ENCODE measurements around the gene PRPF38A. TPM values are rescaled to one million over a fixed set of nuclear protein-coding genes. Genes with fewer than 3 reads are reported as not detected.

PRPF38A gene
- total and polyA plus RNA-seq, 4 donors: 5.9 to 10.3 (median 8.6) TPM

GRCh38 chr1:52455686-52456085 is 51.3 kb downstream of the PRPF38A start:
- Histone ChIP-seq H3K4me1 (ENCODE audit: control insufficient read depth in 4 of 4, insufficient read depth in 4 of 4, low read length in 3 of 4) (no peaks in the 10 kb centered on the region), H3K36me3 (ENCODE audit: control insufficient read depth in 4 of 4, insufficient read depth in 3 of 4, low read depth in 1 of 4, low read length in 3 of 4) (peaks cover 0 to 6% (median 2%) of the 10 kb centered on the region in 4 donors), H3K9ac (ENCODE audit: low read depth in 1 of 2, low read length in 2 of 2) (no peak overlapping the region), H3K9me3 (ENCODE audit: control insufficient read depth in 4 of 4, low read length in 3 of 4) (no peaks in the 10 kb centered on the region), H3K27me3 (ENCODE audit: control insufficient read depth in 4 of 4, insufficient read depth in 4 of 4, low read length in 3 of 4) (no peaks in the 10 kb centered on the region), H3K4me3 (ENCODE audit: low read depth in 1 of 3, low read length in 3 of 3) (no peak overlapping the region), H3K27ac (ENCODE audit: low read depth in 1 of 2, low read length in 2 of 2) (no peak overlapping the region)
- TF ChIP-seq RXRA (IDR thresholded peaks at IDR 0.05) (no peak), EGR1 (IDR thresholded peaks at IDR 0.05; ENCODE audit: low read depth in 2 of 2) (no peak), YY1 (IDR thresholded peaks at IDR 0.05) (no peak), JUND (IDR thresholded peaks at IDR 0.05) (no peak), NR2F2 (IDR thresholded peaks at IDR 0.05) (no peak), GABPA (IDR thresholded peaks at IDR 0.05 in 1 of 2, conservative IDR thresholded peaks at IDR 0.05 in 1 of 2) (no peak), SP1 (IDR thresholded peaks at IDR 0.05) (no peak), RAD21 (IDR thresholded peaks at IDR 0.05) (no peak), ATF3 (IDR thresholded peaks at IDR 0.05) (no peak), ZBTB33 (IDR thresholded peaks at IDR 0.05) (no peak), HNF4A (conservative IDR thresholded peaks at IDR 0.05) (no peak), HNF4G (IDR thresholded peaks at IDR 0.05) (no peak), FOXA2 (IDR thresholded peaks at IDR 0.05) (no peak)
- TF ChIP-seq, protein P1, sequence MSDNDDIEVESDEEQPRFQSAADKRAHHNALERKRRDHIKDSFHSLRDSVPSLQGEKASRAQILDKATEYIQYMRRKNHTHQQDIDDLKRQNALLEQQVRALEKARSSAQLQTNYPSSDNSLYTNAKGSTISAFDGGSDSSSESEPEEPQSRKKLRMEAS (IDR thresholded peaks at IDR 0.05): no peak
- TF ChIP-seq, protein P2, sequence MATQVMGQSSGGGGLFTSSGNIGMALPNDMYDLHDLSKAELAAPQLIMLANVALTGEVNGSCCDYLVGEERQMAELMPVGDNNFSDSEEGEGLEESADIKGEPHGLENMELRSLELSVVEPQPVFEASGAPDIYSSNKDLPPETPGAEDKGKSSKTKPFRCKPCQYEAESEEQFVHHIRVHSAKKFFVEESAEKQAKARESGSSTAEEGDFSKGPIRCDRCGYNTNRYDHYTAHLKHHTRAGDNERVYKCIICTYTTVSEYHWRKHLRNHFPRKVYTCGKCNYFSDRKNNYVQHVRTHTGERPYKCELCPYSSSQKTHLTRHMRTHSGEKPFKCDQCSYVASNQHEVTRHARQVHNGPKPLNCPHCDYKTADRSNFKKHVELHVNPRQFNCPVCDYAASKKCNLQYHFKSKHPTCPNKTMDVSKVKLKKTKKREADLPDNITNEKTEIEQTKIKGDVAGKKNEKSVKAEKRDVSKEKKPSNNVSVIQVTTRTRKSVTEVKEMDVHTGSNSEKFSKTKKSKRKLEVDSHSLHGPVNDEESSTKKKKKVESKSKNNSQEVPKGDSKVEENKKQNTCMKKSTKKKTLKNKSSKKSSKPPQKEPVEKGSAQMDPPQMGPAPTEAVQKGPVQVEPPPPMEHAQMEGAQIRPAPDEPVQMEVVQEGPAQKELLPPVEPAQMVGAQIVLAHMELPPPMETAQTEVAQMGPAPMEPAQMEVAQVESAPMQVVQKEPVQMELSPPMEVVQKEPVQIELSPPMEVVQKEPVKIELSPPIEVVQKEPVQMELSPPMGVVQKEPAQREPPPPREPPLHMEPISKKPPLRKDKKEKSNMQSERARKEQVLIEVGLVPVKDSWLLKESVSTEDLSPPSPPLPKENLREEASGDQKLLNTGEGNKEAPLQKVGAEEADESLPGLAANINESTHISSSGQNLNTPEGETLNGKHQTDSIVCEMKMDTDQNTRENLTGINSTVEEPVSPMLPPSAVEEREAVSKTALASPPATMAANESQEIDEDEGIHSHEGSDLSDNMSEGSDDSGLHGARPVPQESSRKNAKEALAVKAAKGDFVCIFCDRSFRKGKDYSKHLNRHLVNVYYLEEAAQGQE (IDR thresholded peaks at IDR 0.05): no peak
- TF ChIP-seq, protein P3, sequence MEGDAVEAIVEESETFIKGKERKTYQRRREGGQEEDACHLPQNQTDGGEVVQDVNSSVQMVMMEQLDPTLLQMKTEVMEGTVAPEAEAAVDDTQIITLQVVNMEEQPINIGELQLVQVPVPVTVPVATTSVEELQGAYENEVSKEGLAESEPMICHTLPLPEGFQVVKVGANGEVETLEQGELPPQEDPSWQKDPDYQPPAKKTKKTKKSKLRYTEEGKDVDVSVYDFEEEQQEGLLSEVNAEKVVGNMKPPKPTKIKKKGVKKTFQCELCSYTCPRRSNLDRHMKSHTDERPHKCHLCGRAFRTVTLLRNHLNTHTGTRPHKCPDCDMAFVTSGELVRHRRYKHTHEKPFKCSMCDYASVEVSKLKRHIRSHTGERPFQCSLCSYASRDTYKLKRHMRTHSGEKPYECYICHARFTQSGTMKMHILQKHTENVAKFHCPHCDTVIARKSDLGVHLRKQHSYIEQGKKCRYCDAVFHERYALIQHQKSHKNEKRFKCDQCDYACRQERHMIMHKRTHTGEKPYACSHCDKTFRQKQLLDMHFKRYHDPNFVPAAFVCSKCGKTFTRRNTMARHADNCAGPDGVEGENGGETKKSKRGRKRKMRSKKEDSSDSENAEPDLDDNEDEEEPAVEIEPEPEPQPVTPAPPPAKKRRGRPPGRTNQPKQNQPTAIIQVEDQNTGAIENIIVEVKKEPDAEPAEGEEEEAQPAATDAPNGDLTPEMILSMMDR (IDR thresholded peaks at IDR 0.05; ENCODE audit: low read depth, low read length, missing input control): no peak
- 98% methylated on average over 2 of the region's 2 CpGs for WGBS
- DNase-seq (ENCODE audit: low spot score): no peak

GRCh38 chr1:52460694-52461093 is 56.3 kb downstream of the PRPF38A start:
- DNase-seq (ENCODE audit: low spot score): no peak
- TF ChIP-seq RAD21 (IDR thresholded peaks at IDR 0.05) (no peak), YY1 (IDR thresholded peaks at IDR 0.05) (no peak), ATF3 (IDR thresholded peaks at IDR 0.05) (no peak), FOXA1 (IDR thresholded peaks at IDR 0.05) (no peak), HNF4A (conservative IDR thresholded peaks at IDR 0.05) (no peak), SP1 (IDR thresholded peaks at IDR 0.05) (no peak), ZBTB33 (IDR thresholded peaks at IDR 0.05) (no peak)
- Histone ChIP-seq H3K4me3 (ENCODE audit: low read depth in 1 of 3, low read length in 3 of 3) (no peak overlapping the region), H3K4me1 (ENCODE audit: control insufficient read depth in 4 of 4, insufficient read depth in 4 of 4, low read length in 3 of 4) (no peaks in the 10 kb centered on the region), H3K9me3 (ENCODE audit: control insufficient read depth in 4 of 4, low read length in 3 of 4) (no peaks in the 10 kb centered on the region), H3K9ac (ENCODE audit: low read depth in 1 of 2, low read length in 2 of 2) (no peak overlapping the region), H3K36me3 (ENCODE audit: control insufficient read depth in 4 of 4, insufficient read depth in 3 of 4, low read depth in 1 of 4, low read length in 3 of 4) (peaks cover 0 to 5% (median 4%) of the 10 kb centered on the region in 4 donors), H3K27ac (ENCODE audit: low read depth in 1 of 2, low read length in 2 of 2) (no peak overlapping the region), H3K27me3 (ENCODE audit: control insufficient read depth in 4 of 4, insufficient read depth in 4 of 4, low read length in 3 of 4) (no peaks in the 10 kb centered on the region)
- 95% methylated on average over 1 of the region's 1 CpG for WGBS
